ENCODE results near the gene CLBA1.

GRCh38 chr14:104948736-104949031, 36.9 kb upstream of the CLBA1 start:
- TF ChIP-seq POLR2AphosphoS5 (IDR thresholded peaks at IDR 0.05; ENCODE audit: borderline replicate concordance, low read depth, low read length) (no peak), EZH2 (IDR thresholded peaks at IDR 0.05) (no peak)

Measured in SK-N-MC (cell line).